Islet of Langerhans (tissue), 1 donor: ENCODE data around the gene LYSMD3.
"Not testable (repeated sequence)": the region's sequence is repeated elsewhere in the genome, so short reads cannot be mapped to it uniquely, and the experiment has no call there.

Experiments used
- FAIRE-seq: peaks from one replicate; lab custom pipeline; 2011; peaks lifted over from hg19 to GRCh38; lab: Jason Lieb, UNC

LYSMD3 gene

GRCh38 chr5:90529194-90529938 is at the start of gene LYSMD3:
LYSMD3 (minus strand) TSS chr5:90529584; CDS start chr5:90525289, 4,295 bp downstream.
- FAIRE-seq = no peak

DNA sequence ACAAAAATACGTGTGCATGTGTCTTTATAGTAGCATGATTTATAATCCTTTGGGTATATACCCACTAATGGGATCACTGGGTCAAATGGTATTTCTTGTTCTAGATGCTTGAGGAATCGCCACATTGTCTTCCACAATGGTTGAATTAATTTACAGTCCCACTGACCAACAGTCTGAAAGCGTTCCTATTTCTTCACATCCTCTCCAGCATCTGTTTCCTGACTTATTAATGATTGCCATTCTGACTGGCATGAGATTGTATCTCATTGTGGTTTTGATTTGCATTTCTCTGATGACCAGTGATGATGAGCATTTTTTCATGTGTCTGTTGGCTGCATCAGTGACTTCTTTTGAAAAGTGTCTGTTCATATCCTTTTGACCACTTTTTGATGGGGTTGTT is 47.2 kb upstream of the LYSMD3 start:
- FAIRE-seq = not testable (repeated sequence)

GRCh38 chr5:90575712-90576111 is 46.3 kb upstream of the LYSMD3 start:
- FAIRE-seq = no peak

GRCh38 chr5:90571147-90571773 is 41.9 kb upstream of the LYSMD3 start:
- no peak for FAIRE-seq

- FAIRE-seq = no peak
These were observed 40.6 kb upstream of the LYSMD3 start for GRCh38 chr5:90570034-90570433.

- no peak for FAIRE-seq
These were observed 39.7 kb upstream of the LYSMD3 start for GRCh38 chr5:90569084-90569483.

DNA sequence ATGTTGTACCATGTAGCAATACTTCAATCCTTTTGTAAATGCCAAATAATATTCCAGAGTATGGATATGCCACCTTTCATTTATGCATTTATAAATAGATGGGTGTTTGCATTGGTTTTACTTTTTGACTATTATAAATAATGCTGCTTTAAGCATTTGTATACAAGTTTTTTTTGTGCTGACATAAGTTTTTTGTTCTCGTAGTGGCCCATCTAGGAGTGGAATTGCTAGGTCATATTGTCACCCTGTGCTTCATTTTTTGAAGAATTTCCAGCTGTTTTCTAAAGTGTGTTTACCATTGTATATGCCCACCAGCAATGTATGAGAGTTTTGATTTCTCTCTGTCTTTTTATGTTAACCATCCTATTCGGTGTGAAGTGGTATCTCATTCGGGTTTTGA is 36.1 kb upstream of the LYSMD3 start:
- FAIRE-seq = no peak

GRCh38 chr5:90563108-90563507 is 33.7 kb upstream of the LYSMD3 start:
- no peak for FAIRE-seq

DNA sequence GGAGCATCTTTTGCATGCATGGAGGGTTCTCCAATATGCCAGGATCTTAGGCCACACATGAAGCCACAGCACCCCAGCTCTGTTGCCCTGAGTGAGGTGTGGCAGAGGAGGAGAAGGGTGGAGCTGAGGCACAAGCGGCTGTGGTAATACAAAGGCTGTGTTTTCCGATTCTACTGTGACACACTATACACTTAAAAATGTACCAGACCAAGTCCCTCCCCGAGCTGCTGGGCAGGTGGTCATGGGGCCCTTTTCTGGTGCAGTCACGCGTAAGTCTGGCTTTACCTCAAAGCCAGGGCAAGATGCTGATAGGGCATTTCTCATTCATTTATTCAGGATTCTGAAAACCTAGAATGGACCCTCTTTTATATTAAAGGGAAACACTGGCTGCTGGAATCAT is 33.0 kb upstream of the LYSMD3 start:
- no peak for FAIRE-seq

GRCh38 chr5:90561766-90562165 is 32.4 kb upstream of the LYSMD3 start:
- no peak for FAIRE-seq

DNA sequence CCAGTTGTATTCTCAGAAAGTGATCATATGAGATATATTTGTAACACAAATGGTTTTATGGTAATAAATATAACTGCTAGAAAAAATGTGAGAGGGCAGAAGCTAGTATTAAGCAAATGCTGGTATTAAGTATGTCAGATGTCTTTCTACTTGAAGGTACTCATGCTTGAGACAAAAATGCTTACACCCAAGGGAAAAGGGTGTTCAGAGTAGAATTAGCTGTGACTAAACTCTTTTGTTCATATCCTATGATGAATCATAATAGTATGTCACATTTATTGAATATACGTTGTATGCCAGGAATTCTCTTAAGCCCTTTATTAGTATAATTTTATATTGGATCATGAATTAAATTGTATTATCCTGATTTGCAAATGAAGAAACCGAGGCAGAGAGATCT is 31.4 kb upstream of the LYSMD3 start:
- no peak for FAIRE-seq

- no peak for FAIRE-seq
These were observed 29.2 kb upstream of the LYSMD3 start, which contains the start of gene ADGRV1 for GRCh38 chr5:90558344-90559192. ADGRV1 (plus strand) TSS chr5:90558797; CDS start chr5:90558896, 99 bp downstream.

DNA sequence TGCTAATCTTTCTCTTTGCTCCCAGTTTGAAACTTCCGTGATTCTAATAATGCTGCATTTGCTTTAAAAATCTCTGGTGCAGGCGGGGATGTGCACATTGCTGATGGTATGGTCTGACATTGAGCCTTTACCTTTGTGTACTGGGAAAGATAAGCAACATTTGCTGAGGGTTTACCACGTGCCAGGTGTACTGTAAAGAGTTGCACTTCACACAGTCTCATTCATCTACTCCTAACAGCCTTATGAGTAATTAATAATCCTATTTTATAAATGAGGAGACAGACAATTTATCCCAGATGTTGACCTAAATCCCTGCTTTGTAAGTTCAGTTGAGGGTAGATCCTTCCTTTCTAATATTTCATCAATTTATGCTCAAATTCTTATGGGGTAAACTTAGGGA is 28.5 kb upstream of the LYSMD3 start:
- no peak for FAIRE-seq

GRCh38 chr5:90557391-90557790 is 28.0 kb upstream of the LYSMD3 start:
- no peak for FAIRE-seq

DNA sequence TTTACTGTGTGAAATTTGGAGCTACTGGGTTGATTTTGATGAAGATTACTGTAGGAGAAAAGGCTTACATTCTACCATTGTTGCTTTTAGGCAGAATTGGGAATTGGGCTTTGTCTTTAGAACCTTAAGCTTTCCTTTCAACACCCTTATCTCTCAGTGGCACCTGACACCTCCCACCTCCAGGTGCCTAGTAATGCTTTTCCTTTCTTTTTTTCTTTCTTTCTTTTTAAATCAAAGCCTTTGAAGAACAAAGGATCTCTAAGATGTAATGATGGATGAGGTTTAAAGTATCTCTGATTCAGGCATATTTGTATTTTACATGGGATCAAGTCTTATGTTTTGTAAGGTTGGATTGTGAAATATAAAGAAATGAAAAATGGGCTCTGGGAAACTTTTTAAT is 26.3 kb upstream of the LYSMD3 start:
- FAIRE-seq = no peak

- FAIRE-seq = no peak
These were observed 25.1 kb upstream of the LYSMD3 start for GRCh38 chr5:90554358-90555006.

DNA sequence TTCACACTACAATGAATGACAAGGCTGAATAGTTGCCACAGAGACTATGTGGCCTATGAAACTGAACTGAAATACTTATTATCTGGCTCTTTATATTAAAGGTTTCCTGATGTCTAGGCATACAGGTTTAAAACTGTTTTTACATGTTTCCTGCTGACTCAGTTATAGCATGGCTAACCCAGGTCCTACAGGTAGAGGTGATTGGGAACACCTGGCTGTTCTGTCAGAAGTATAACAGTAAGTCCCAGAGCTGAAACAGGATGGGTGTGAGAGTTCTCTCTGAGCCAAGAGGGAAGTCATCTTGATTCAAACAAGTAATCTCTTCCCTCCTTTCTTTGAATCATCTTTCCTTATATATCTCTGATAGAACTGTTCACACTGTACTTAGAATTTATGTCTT is 24.3 kb upstream of the LYSMD3 start:
- FAIRE-seq = no peak

DNA sequence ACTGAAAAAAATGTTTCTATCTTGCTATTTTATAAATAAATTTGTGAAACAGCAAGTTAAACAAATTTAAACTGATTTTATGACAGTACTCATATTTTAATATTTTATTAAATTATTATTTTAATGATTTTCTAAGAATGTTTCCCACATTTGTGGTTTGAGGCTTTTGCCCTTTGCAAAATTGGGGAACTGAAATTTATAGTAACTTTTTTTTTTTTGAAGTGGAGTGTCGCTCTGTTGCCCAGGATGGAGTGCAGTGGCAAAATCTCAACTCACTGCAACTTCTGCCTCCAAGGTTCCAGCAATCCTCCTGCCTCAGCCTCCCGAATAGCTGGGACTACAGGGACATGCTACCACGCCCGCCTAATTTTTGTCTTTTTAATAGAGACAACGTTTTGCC is 22.0 kb upstream of the LYSMD3 start:
- FAIRE-seq = no peak

DNA sequence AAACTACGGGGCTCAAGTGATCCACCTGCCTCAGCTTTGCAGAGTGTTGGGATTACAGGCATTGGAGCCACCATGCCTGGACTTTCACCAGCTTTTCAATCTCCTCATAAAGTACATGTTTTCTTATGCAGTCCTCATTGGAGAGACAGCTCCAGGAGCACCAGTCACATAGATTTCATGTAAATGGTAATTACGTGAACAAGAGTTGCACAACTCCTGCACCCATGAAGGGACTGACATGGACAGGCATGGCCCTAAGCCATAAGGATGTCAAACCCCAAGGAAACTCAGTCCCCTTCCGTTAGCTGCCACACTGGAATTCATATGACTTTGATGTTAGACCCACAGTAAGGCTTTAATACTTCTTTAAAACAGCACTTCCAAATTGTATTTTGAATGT is 21.6 kb upstream of the LYSMD3 start:
- FAIRE-seq = no peak

DNA sequence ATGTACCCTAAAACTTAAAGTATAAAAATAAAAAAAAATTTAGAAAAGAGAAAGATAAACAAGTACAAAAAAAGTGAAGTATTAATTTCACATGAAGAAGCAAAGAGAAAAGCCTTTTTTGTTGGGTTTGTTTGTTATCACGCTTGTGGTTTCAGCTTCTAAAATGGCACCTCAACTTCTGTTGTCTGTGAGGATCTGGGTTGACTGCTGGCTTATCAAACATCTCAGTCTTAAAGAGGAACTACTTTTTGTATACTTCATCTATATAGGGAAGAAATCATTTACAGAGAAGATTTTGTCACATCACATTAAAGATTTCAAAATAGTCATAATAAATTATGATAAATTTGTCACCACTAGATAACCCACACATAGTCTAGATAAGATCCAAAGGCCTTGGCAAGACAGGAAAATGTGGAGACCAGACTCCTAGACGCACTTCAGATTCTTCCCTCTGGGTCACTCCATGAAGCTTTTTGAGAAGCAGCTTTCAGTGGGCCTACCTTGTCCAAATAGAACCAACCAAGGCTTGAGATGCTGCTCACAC is 20.4 kb upstream of the LYSMD3 start:
- FAIRE-seq = no peak

- FAIRE-seq = peak; percentile 58
These were observed 19.8 kb upstream of the LYSMD3 start for GRCh38 chr5:90549223-90549622.

GRCh38 chr5:90548069-90548593 is 18.7 kb upstream of the LYSMD3 start:
- FAIRE-seq = peak; percentile 91
